GM13977 (cell line): ENCODE data around the gene HSH2D.

Source experiments
- DNase-seq: peaks from one replicate; pipeline ENCODE4 v3.0.0; 2012; ENCODE audit warnings: low spot score
- CTCF ChIP-seq: IDR thresholded peaks from 2 replicates; pipeline ENCODE4 v1.5.1; 2012; ENCODE audit warnings: mild to moderate bottlenecking, control low read depth; ENCODE audit not compliant: insufficient read depth; ENCODE audit errors: extremely low read depth, missing control alignments
- in situ Hi-C: fragments of 300-500 bp; cut with MboI; formaldehyde crosslinking; loops from one replicate; pipeline ENCODE4 v1.12.0; 2022; ENCODE audit warnings: low sequenced_read_pairs, low pct_unique_long_range_greater_than_20kb, mixed read lengths, inconsistent platforms; ENCODE audit not compliant: unreplicated experiment

Gene HSH2D

GRCh38 chr19:16190198-16190597, 46.7 kb downstream of the HSH2D start:
- in situ Hi-C loops, result no loop called here
- TF ChIP-seq CTCF, result no peak
- DNase-seq, result no peak

- no peak for TF ChIP-seq CTCF
- no peak for DNase-seq
- in situ Hi-C loops, result no loop called here
Measured at GRCh38 chr19:16190736-16191135, 47.3 kb downstream of the HSH2D start.

DNA sequence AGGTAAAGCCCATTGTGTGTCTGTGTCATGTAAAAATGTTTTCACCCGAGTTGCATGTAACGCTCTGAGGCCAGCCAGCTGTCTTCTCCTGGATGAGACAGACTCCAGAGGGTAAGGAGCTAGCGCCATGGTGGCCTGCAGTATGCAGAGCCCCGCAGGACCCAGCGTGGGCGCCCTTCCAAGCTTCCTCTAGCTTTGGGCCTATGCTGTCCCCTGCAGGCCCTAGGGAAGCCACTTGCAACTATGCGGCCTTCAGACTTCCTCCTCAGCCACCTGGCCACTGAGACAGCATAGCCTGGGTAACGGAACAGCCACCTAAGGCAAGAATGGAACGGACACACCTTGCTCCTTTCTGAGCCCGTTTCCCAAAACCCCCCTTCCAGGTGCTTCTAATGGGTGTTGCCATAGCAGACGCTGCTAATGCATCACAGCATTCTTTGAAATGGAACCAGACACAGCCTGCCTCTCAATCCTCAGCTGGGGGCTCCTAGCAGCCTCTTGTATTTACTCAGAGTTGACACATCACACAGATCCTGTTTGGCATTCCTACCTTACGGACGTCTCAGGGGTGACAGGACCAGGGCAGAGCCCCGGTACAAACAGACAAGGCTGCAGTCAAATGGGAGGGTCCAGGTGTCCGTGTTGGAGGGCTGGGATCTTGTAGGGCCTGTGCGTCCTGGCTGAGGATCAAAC, 47.9 kb downstream of the HSH2D start:
- TF ChIP-seq CTCF, result no peak
- no peak for DNase-seq
- in situ Hi-C loops, result no loop called here

- no peak for TF ChIP-seq CTCF
- in situ Hi-C loops, result no loop called here
- DNase-seq, result no peak
Measured at GRCh38 chr19:16193466-16193865, 50.0 kb downstream of the HSH2D start.

- no peak for DNase-seq
- TF ChIP-seq CTCF, result no peak
- in situ Hi-C loops, result no loop called here
Measured at GRCh38 chr19:16197188-16197621, 53.7 kb downstream of the HSH2D start.

DNA sequence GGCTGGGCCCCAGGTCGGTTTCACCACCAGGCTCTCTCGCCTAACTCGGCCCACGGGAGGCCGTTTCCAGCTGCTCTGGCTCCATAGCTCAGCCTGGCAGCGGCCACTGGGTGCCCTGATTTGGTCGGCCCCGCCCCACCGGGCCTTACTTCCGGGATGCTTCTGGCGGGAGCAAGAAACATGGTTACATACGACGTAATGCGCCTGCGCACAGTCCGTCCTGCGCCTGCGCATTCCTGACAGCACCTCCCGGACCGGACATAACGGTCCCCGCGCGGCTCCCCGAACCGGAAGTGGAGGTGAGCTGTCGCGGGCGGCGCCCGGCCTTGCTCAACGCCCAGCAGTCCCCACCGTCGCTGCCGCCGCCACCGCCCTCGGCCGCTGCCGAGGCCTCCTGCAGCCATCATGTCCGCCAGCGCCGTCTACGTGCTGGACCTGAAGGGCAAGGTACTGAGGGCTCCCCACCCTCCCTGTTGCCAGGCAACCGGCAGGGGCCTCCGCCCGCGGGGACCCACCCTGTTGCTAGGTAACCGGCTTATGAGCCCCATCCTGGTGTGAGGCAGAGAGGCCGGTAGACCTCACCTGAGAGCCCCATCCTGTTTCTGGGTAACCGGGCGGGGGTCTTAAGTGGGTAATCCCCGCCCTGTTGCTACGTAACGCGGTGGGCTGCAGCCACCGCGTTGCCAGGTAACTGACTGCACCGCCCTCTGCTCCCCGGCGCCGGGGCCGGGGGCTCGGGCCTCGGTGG, 54.3 kb downstream of the HSH2D start, which contains the start of gene AP1M1:
Gene AP1M1, plus strand, starts transcription at position 290 of the 748 bp plus-strand sequence. Its CDS starts 116 bp downstream, at position 406.
- in situ Hi-C loops, result no loop called here
- peak; percentile 99 for DNase-seq
- TF ChIP-seq CTCF, result no peak
